ENCODE results near the gene SVIL.
"Not testable (repeated sequence)": the region's sequence is repeated elsewhere in the genome, so short reads cannot be mapped to it uniquely, and the experiment has no call there.

Gene SVIL

GRCh38 chr10:29515879-29516278, 118.9 kb downstream of the SVIL start:
- not testable (repeated sequence) for DNase-seq (ENCODE audit: low read depth)

GRCh38 chr10:29515104-29515503, 119.7 kb downstream of the SVIL start:
- DNase-seq (ENCODE audit: low read depth), result not testable (repeated sequence)

GRCh38 chr10:29514306-29514705, 120.5 kb downstream of the SVIL start:
- no peak for DNase-seq (ENCODE audit: low read depth)

- no peak for DNase-seq (ENCODE audit: low read depth)
Observed at GRCh38 chr10:29512425-29512974, 122.3 kb downstream of the SVIL start.

GRCh38 chr10:29511806-29512205, 123.0 kb downstream of the SVIL start:
- DNase-seq (ENCODE audit: low read depth), result not testable (repeated sequence)

GRCh38 chr10:29510483-29511157, 124.2 kb downstream of the SVIL start:
- DNase-seq (ENCODE audit: low read depth), result not testable (repeated sequence)

- no peak for DNase-seq (ENCODE audit: low read depth)
Observed at GRCh38 chr10:29508554-29509244, 126.1 kb downstream of the SVIL start.

GRCh38 chr10:29507750-29508149, 127.0 kb downstream of the SVIL start:
- not testable (repeated sequence) for DNase-seq (ENCODE audit: low read depth)

- DNase-seq (ENCODE audit: low read depth), result not testable (repeated sequence)
Observed at GRCh38 chr10:29506324-29506921, 128.3 kb downstream of the SVIL start.

- DNase-seq (ENCODE audit: low read depth), result no peak
Observed at GRCh38 chr10:29502351-29502750, 132.4 kb downstream of the SVIL start.

- DNase-seq (ENCODE audit: low read depth), result no peak
Observed at GRCh38 chr10:29501692-29502091, 133.1 kb downstream of the SVIL start.

- no peak for DNase-seq (ENCODE audit: low read depth)
Observed at GRCh38 chr10:29499993-29500537, 134.7 kb downstream of the SVIL start.

GRCh38 chr10:29496341-29497162, 138.2 kb downstream of the SVIL start:
- DNase-seq (ENCODE audit: low read depth), result peak; percentile 30

- no peak for DNase-seq (ENCODE audit: low read depth)
Observed at GRCh38 chr10:29495366-29495765, 139.4 kb downstream of the SVIL start.

- DNase-seq (ENCODE audit: low read depth), result no peak
Observed at GRCh38 chr10:29493697-29494096, 141.1 kb downstream of the SVIL start.

- DNase-seq (ENCODE audit: low read depth), result no peak
Observed at GRCh38 chr10:29492774-29493173, 142.0 kb downstream of the SVIL start.

GRCh38 chr10:29491918-29492317, 142.9 kb downstream of the SVIL start:
- no peak for DNase-seq (ENCODE audit: low read depth)

GRCh38 chr10:29490781-29491280, 143.9 kb downstream of the SVIL start:
- DNase-seq (ENCODE audit: low read depth), result not testable (repeated sequence)

- not testable (repeated sequence) for DNase-seq (ENCODE audit: low read depth)
Observed at GRCh38 chr10:29488471-29488870, 146.3 kb downstream of the SVIL start.

- DNase-seq (ENCODE audit: low read depth), result not testable (repeated sequence)
Observed at GRCh38 chr10:29487884-29488266, 146.9 kb downstream of the SVIL start.
